ENCODE measurements around the gene NKX3-2.

NKX3-2 gene

DNA sequence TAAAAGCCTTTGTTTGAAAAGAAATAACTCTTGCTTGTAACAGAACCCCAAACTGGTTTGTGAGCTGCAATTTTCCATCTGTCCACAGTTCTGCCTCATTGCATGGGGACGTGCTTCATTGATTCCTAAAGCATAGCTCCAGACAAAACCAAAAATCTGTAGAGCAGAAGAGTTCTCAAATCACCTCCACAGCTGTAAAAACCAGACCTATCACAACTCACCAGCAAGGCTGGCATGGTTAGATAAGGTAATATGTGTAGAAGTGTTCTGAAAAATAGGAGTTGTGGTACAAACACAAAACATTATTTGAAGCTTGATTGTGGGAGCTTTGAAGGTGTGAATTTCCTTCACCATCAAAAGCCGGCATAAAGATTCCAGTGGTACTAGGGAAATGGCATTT is 47.7 kb downstream of the NKX3-2 start:
- DNase-seq = no peak

DNA sequence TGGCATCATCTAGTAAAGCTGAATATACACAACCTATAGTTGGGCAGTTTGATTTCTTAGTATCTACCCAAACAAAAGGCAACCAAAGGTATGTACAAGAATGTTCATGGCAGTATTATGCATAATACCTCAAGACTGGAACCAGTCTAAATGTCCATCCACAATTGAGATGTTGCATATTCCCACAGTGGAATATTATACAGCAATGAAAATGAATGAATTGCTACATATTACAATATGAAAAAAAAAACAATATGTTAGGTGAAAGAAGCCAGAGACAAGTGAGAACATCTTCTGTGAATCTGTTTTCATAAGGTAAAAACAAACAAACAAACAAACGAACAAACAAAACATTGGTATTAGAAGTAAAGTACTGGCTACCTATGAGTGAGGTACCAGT is 48.6 kb downstream of the NKX3-2 start:
- no peak for DNase-seq

DNA sequence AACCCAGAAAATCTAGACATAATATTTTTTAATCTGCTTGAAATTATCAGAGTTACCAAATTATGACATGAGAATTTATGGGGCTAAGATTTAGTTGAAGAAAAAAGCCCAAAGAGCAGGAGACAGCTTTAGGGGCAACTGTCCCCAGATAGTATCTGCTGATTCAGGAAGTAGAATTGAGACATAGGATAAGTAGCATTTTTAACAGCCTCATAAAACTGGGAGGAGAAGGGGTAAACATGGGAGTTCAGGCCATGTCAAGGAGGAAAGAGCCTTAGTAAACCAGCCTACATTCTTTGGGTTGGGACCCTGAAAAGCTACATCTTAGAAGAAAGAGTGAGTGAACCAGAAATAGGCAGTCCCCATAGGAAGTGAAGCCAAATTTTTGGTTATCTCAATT is 50.5 kb downstream of the NKX3-2 start:
- no peak for DNase-seq

- no peak for DNase-seq
Measured at GRCh38 chr4:13492747-13493146, 51.6 kb downstream of the NKX3-2 start.

Data from NCI-H1930 (cell line).